Sigmoid colon (tissue), 4 donors: ENCODE measurements around the gene LGALS7B.

Experiments used
- POLR2A ChIP-seq, 2 donors: fragments of 450-650 bp; IDR thresholded peaks; one replicate each; pipeline ENCODE4 v1.6.1; 2016; ENCODE audit warnings: antibody characterized with exemption in 2 of 2, mild to moderate bottlenecking in 2 of 2, moderate library complexity in 2 of 2
- POLR2AphosphoS5 ChIP-seq, 4 donors: sonication (generic); formaldehyde crosslinking; IDR thresholded peaks; one replicate each; pipeline ENCODE4 v1.6.1; 2017; ENCODE audit warnings: antibody characterized with exemption in 4 of 4
- TF ChIP-seq, protein P1 (sequence below), 4 experiments: fragments of 450-650 bp in 3 of 4; fragments of 200-600 bp in 1 of 4; IDR thresholded peaks; one replicate each; pipeline ENCODE4 v1.5.1; 2016 to 2019; ENCODE audit warnings: antibody characterized with exemption in 4 of 4, mild to moderate bottlenecking in 3 of 4, moderate library complexity in 2 of 4

DNA sequence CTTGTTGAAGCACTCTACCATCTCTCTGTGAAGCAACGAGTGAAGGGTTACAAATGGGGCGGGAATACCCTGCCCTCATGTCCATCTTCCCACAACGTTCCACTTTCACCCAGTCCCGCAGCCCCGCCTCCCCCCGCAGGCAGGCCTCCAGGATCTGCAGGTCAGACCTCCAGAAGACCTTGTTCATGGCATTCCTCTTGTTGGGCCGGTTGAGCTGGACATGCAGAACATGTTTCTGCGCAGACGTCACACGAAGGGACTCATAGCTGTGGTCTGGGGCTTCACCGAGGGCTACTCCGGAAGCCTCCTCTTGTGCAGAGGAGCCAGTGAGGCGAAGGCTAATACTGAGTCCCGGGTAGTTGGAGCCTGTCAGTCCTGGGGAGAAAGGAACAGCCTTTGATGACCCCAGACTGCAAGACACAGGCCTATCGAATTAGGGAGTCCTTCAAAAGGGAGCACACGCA, 42.2 kb downstream of the LGALS7B start:
- TF ChIP-seq, protein P1, sequence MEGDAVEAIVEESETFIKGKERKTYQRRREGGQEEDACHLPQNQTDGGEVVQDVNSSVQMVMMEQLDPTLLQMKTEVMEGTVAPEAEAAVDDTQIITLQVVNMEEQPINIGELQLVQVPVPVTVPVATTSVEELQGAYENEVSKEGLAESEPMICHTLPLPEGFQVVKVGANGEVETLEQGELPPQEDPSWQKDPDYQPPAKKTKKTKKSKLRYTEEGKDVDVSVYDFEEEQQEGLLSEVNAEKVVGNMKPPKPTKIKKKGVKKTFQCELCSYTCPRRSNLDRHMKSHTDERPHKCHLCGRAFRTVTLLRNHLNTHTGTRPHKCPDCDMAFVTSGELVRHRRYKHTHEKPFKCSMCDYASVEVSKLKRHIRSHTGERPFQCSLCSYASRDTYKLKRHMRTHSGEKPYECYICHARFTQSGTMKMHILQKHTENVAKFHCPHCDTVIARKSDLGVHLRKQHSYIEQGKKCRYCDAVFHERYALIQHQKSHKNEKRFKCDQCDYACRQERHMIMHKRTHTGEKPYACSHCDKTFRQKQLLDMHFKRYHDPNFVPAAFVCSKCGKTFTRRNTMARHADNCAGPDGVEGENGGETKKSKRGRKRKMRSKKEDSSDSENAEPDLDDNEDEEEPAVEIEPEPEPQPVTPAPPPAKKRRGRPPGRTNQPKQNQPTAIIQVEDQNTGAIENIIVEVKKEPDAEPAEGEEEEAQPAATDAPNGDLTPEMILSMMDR (IDR thresholded peaks at IDR 0.05) = no peak
- TF ChIP-seq POLR2AphosphoS5 (IDR thresholded peaks at IDR 0.05) (no peak), POLR2A (IDR thresholded peaks at IDR 0.05) (no peak)
